ENCODE measurements around the gene PFDN4. TPM values are rescaled to one million over a fixed set of nuclear protein-coding genes. Genes with fewer than 3 reads are reported as not detected.

Gene PFDN4
- total and polyA plus RNA-seq, 2 of the 13 experiments (the other 11 are each of a cell fraction or from before 2014, with no cell fraction given): 59.8 to 227 TPM

GRCh38 chr20:54197621-54198604 lies 10.0 kb upstream of the PFDN4 start (continued):
- TF ChIP-seq SRSF9 (IDR thresholded peaks at IDR 0.05; ENCODE audit: borderline replicate concordance, insufficient read depth, low read depth, low read length, poor library complexity, severe bottlenecking) (no peak), ZNF709 (CRISPR knock-in tag; IDR thresholded peaks at IDR 0.05) (no peak), HHEX (CRISPR knock-in tag; IDR thresholded peaks at IDR 0.05) (no peak), DNMT3B (CRISPR knock-in tag; conservative IDR thresholded peaks at IDR 0.05) (no peak), BRF2 (CRISPR knock-in tag; IDR thresholded peaks at IDR 0.05) (no peak), ZNF354B (CRISPR knock-in tag; IDR thresholded peaks at IDR 0.05) (no peak), HNRNPLL (IDR thresholded peaks at IDR 0.05; ENCODE audit: low read depth, low read length, poor library complexity, severe bottlenecking) (no peak), ZNF460 (CRISPR knock-in tag; IDR thresholded peaks at IDR 0.05; ENCODE audit: borderline replicate concordance) (no peak), KAT2B (IDR thresholded peaks at IDR 0.05; ENCODE audit: borderline replicate concordance, low read depth, low read length) (no peak), ZNF773 (CRISPR knock-in tag; IDR thresholded peaks at IDR 0.05; ENCODE audit: borderline replicate concordance) (no peak), ZSCAN21 (CRISPR knock-in tag; IDR thresholded peaks at IDR 0.05; ENCODE audit: borderline replicate concordance) (no peak), CREM (IDR thresholded peaks at IDR 0.05) (no peak; the same call in 1 of the 2 replicates), CREM (CRISPR knock-in tag; IDR thresholded peaks at IDR 0.05) (no peak), ZNF292 (CRISPR knock-in tag; IDR thresholded peaks at IDR 0.05; ENCODE audit: borderline replicate concordance, low read depth) (no peak), ZNF550 (CRISPR knock-in tag; IDR thresholded peaks at IDR 0.05; ENCODE audit: borderline replicate concordance) (no peak)
- TF ChIP-seq, protein P1, sequence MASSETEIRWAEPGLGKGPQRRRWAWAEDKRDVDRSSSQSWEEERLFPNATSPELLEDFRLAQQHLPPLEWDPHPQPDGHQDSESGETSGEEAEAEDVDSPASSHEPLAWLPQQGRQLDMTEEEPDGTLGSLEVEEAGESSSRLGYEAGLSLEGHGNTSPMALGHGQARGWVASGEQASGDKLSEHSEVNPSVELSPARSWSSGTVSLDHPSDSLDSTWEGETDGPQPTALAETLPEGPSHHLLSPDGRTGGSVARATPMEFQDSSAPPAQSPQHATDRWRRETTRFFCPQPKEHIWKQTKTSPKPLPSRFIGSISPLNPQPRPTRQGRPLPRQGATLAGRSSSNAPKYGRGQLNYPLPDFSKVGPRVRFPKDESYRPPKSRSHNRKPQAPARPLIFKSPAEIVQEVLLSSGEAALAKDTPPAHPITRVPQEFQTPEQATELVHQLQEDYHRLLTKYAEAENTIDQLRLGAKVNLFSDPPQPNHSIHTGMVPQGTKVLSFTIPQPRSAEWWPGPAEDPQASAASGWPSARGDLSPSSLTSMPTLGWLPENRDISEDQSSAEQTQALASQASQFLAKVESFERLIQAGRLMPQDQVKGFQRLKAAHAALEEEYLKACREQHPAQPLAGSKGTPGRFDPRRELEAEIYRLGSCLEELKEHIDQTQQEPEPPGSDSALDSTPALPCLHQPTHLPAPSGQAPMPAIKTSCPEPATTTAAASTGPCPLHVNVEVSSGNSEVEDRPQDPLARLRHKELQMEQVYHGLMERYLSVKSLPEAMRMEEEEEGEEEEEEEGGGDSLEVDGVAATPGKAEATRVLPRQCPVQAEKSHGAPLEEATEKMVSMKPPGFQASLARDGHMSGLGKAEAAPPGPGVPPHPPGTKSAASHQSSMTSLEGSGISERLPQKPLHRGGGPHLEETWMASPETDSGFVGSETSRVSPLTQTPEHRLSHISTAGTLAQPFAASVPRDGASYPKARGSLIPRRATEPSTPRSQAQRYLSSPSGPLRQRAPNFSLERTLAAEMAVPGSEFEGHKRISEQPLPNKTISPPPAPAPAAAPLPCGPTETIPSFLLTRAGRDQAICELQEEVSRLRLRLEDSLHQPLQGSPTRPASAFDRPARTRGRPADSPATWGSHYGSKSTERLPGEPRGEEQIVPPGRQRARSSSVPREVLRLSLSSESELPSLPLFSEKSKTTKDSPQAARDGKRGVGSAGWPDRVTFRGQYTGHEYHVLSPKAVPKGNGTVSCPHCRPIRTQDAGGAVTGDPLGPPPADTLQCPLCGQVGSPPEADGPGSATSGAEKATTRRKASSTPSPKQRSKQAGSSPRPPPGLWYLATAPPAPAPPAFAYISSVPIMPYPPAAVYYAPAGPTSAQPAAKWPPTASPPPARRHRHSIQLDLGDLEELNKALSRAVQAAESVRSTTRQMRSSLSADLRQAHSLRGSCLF (CRISPR knock-in tag; IDR thresholded peaks at IDR 0.05; ENCODE audit: borderline replicate concordance): no peak
- TF ChIP-seq, protein P2, sequence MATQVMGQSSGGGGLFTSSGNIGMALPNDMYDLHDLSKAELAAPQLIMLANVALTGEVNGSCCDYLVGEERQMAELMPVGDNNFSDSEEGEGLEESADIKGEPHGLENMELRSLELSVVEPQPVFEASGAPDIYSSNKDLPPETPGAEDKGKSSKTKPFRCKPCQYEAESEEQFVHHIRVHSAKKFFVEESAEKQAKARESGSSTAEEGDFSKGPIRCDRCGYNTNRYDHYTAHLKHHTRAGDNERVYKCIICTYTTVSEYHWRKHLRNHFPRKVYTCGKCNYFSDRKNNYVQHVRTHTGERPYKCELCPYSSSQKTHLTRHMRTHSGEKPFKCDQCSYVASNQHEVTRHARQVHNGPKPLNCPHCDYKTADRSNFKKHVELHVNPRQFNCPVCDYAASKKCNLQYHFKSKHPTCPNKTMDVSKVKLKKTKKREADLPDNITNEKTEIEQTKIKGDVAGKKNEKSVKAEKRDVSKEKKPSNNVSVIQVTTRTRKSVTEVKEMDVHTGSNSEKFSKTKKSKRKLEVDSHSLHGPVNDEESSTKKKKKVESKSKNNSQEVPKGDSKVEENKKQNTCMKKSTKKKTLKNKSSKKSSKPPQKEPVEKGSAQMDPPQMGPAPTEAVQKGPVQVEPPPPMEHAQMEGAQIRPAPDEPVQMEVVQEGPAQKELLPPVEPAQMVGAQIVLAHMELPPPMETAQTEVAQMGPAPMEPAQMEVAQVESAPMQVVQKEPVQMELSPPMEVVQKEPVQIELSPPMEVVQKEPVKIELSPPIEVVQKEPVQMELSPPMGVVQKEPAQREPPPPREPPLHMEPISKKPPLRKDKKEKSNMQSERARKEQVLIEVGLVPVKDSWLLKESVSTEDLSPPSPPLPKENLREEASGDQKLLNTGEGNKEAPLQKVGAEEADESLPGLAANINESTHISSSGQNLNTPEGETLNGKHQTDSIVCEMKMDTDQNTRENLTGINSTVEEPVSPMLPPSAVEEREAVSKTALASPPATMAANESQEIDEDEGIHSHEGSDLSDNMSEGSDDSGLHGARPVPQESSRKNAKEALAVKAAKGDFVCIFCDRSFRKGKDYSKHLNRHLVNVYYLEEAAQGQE (IDR thresholded peaks at IDR 0.05; ENCODE audit: borderline replicate concordance in 1 of 2, low read depth in 1 of 2, low read length in 2 of 2): no peak
